Hepatocyte (in vitro differentiated cells): ENCODE results near the gene CDK6. TPM values are rescaled to one million over a fixed set of nuclear protein-coding genes. Genes with fewer than 3 reads are reported as not detected.

Source experiments
- DNase-seq: peaks from one replicate; pipeline ENCODE4 v3.0.0-alpha.2; 2016; ENCODE audit warnings: low spot score
- H2AFZ ChIP-seq: fragments of 200-600 bp; sonication (generic); 2 replicates; pipeline ENCODE4 v1.6.0; 2016; ENCODE audit warnings: antibody characterized with exemption, mild to moderate bottlenecking
- H3K27ac ChIP-seq: fragments of 200-600 bp; sonication (generic); 2 replicates; pipeline ENCODE4 v1.5.1; 2016; ENCODE audit warnings: mild to moderate bottlenecking
- H3K27me3 ChIP-seq: fragments of 200-600 bp; sonication (generic); 2 replicates; pipeline ENCODE4 v1.6.1; 2016
- H3K36me3 ChIP-seq: fragments of 200-600 bp; sonication (generic); replicated peaks from 2 replicates; pipeline ENCODE4 v1.5.1; 2016; ENCODE audit warnings: low read depth; ENCODE audit not compliant: insufficient read depth
- H3K4me1 ChIP-seq: fragments of 200-600 bp; sonication (generic); 2 replicates; pipeline ENCODE4 v1.5.1; 2016; ENCODE audit warnings: mild to moderate bottlenecking, moderate library complexity; ENCODE audit not compliant: insufficient read depth
- H3K4me2 ChIP-seq: fragments of 200-600 bp; sonication (generic); 2 replicates; pipeline ENCODE4 v1.6.0; 2016
- H3K4me3 ChIP-seq: fragments of 200-600 bp; sonication (generic); 2 replicates; pipeline ENCODE4 v1.5.1; 2016; ENCODE audit warnings: mild to moderate bottlenecking
- H3K79me2 ChIP-seq: fragments of 200-600 bp; sonication (generic); 2 replicates; pipeline ENCODE4 v1.6.0; 2017; ENCODE audit warnings: mild to moderate bottlenecking
- H3K9me2 ChIP-seq: fragments of 200-600 bp; sonication (generic); replicated peaks from 2 replicates; pipeline ENCODE4 v1.6.0; 2017; ENCODE audit warnings: mild to moderate bottlenecking; ENCODE audit not compliant: insufficient read depth
- H3K9me3 ChIP-seq: fragments of 200-600 bp; sonication (generic); 2 replicates; pipeline ENCODE4 v1.5.1; 2016; ENCODE audit warnings: low read depth, mild to moderate bottlenecking
- H4K20me1 ChIP-seq: fragments of 200-600 bp; sonication (generic); 2 replicates; pipeline ENCODE4 v1.6.0; 2016; ENCODE audit warnings: mild to moderate bottlenecking; ENCODE audit not compliant: insufficient read depth, poor library complexity, severe bottlenecking
- EZH2 ChIP-seq: fragments of 200-600 bp; sonication (generic); IDR thresholded peaks from 2 replicates; pipeline ENCODE4 v1.6.1; 2016; ENCODE audit warnings: antibody characterized with exemption, mild to moderate bottlenecking, borderline replicate concordance
- EZH2phosphoT487 ChIP-seq: fragments of 200-600 bp; sonication (generic); IDR thresholded peaks from one replicate; pipeline ENCODE4 v1.6.1; 2018; ENCODE audit warnings: antibody characterized with exemption, mild to moderate bottlenecking, low read depth, moderate library complexity; ENCODE audit not compliant: unreplicated experiment, severe bottlenecking
- WGBS: methylation state at CpG from one replicate; pipeline ENCODE4 v1.1.6; 2016; ENCODE audit warnings: low lambda C conversion rate; ENCODE audit errors: missing lambda C conversion rate; 5-methylcytosine and 5-hydroxymethylcytosine counted together
- polyA plus RNA-seq: library from polyadenylated mRNA; unstranded; fragments of >200 nt; fragmentation: Nextera tagmentation; extraction: Ambion mirVana; gene quantifications from 2 replicates; pipeline ENCODE4 v1.2.1, GENCODE V29; 2016
- total RNA-seq: library from RNA; depleted of rRNA; stranded (reverse); fragments of >200 nt; gene quantifications from 2 replicates; pipeline ENCODE4 v1.2.3, GENCODE V29; 2014
- TF ChIP-seq, protein P1 (sequence below): fragments of 200-600 bp; sonication (generic); IDR thresholded peaks from 2 replicates; pipeline ENCODE4 v1.5.1; 2016; ENCODE audit warnings: antibody characterized with exemption, mild to moderate bottlenecking; ENCODE audit not compliant: poor library complexity

Gene CDK6
- total and polyA plus RNA-seq, 2 experiments from 2014 or later: 18.7 to 64.5 TPM

DNA sequence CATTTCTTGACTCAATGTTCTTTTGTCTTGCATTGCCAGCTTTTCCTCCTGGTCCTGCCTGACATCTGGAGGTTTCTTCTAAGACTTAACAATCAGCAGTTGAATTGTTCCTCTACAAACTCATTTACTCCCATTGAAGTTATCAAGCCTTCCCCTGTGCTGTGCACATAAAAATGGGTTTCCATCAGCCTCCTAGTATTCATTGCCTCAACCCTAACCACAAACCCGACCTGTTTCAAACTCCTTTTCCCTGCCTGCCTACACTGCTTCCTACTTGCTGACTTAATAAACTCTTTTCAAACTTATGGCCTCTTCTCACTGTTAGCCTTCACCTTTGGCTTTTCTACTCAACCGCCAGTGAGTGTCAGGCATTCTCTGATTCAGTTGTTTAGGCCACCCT is 9.4 kb upstream of the CDK6 start:
- Histone ChIP-seq H3K27ac (no peak overlapping the region), H3K9me2 (no peaks in the 10 kb centered on the region), H2AFZ (no peak overlapping the region), H3K9me3 (no peaks in the 10 kb centered on the region), H3K4me2 (no peak overlapping the region), H4K20me1 (no peaks in the 10 kb centered on the region), H3K79me2 (no peaks in the 10 kb centered on the region), H3K36me3 (no peaks in the 10 kb centered on the region), H3K27me3 (no peaks in the 10 kb centered on the region), H3K4me3 (no peak overlapping the region), H3K4me1 (no peaks in the 10 kb centered on the region)
- no peak for TF ChIP-seq EZH2phosphoT487
- 88% methylated on average over 2 of the region's 2 CpGs for WGBS
- no peak for DNase-seq

DNA sequence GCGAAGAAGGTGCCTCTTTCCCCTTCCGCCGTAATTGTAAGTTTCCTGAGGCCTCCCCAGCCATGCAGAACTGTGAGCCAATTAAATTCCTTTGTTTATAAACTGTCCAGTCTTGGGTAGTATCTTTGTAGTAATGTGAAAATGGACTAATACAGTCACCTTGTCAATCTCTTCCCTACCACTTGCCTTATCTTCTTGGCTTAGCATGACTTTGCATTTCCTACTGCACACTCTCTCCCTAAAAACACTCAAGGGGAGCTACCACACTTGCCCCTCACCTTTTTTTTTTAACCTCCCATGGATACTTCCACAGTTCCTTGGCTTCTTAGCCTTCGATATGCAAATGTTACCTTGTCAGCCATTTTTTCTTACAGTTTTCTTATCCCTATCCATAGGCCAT is 7.4 kb upstream of the CDK6 start:
- no peaks in the 10 kb centered on the region for H3K36me3 ChIP-seq
- H3K27me3 ChIP-seq: no peaks in the 10 kb centered on the region
- H3K9me2 ChIP-seq: no peaks in the 10 kb centered on the region
- no peaks in the 10 kb centered on the region for H3K4me1 ChIP-seq
- no peaks in the 10 kb centered on the region for H4K20me1 ChIP-seq
- no peaks in the 10 kb centered on the region for H3K79me2 ChIP-seq
- DNase-seq: no peak
- no peak overlapping the region for H3K27ac ChIP-seq
- H3K4me3 ChIP-seq: no peak overlapping the region
- TF ChIP-seq, protein P1, sequence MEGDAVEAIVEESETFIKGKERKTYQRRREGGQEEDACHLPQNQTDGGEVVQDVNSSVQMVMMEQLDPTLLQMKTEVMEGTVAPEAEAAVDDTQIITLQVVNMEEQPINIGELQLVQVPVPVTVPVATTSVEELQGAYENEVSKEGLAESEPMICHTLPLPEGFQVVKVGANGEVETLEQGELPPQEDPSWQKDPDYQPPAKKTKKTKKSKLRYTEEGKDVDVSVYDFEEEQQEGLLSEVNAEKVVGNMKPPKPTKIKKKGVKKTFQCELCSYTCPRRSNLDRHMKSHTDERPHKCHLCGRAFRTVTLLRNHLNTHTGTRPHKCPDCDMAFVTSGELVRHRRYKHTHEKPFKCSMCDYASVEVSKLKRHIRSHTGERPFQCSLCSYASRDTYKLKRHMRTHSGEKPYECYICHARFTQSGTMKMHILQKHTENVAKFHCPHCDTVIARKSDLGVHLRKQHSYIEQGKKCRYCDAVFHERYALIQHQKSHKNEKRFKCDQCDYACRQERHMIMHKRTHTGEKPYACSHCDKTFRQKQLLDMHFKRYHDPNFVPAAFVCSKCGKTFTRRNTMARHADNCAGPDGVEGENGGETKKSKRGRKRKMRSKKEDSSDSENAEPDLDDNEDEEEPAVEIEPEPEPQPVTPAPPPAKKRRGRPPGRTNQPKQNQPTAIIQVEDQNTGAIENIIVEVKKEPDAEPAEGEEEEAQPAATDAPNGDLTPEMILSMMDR: no peak
- TF ChIP-seq EZH2 (no peak), EZH2phosphoT487 (no peak)
- H3K9me3 ChIP-seq: no peaks in the 10 kb centered on the region
- no peak overlapping the region for H3K4me2 ChIP-seq
- WGBS: 90% methylated on average over 4 of the region's 4 CpGs
- H2AFZ ChIP-seq: no peak overlapping the region

DNA sequence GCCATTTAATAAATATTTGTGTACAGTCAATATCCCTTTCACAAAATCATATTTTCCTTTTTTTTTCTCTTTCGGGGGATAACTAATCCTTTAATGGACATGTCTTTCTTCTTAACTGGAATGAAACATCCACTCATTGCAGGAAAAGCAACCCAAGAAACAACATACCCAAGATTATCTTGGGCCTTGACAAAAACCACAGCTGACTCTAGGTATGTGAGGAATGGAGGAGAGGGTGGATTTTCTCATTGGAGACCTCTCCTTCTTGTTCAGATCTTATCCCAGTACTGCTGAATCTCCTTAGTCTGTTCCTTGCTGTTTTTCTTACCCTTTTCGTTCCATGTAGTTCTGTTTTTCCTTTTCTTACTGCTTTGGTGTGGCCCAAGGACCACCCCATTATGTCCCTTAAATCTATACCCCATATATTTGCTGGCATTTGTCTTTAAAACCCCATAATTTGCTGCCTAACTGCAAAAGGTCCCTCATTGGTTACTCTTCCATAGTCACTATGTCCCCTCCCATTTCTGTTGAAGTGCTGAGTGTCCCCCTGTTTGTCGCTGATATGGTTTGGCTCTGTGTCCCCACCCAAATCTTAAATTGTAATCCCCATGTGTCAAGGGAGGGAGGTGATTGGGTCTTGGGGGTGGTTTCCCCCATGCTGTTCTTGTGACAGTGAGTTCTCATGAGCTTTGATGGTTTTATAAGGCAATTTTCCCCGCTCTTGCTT is 6.8 kb upstream of the CDK6 start:
- Histone ChIP-seq H3K27me3 (no peaks in the 10 kb centered on the region), H2AFZ (no peak overlapping the region), H3K4me1 (no peaks in the 10 kb centered on the region), H4K20me1 (no peaks in the 10 kb centered on the region), H3K27ac (no peak overlapping the region), H3K36me3 (no peaks in the 10 kb centered on the region), H3K9me2 (no peaks in the 10 kb centered on the region), H3K4me3 (no peak overlapping the region), H3K4me2 (no peak overlapping the region), H3K9me3 (no peaks in the 10 kb centered on the region), H3K79me2 (no peaks in the 10 kb centered on the region)
- 80% methylated on average over 4 of the region's 4 CpGs for WGBS
- TF ChIP-seq EZH2phosphoT487 (no peak), EZH2 (no peak)
- TF ChIP-seq, protein P1: no peak
- no peak for DNase-seq

DNA sequence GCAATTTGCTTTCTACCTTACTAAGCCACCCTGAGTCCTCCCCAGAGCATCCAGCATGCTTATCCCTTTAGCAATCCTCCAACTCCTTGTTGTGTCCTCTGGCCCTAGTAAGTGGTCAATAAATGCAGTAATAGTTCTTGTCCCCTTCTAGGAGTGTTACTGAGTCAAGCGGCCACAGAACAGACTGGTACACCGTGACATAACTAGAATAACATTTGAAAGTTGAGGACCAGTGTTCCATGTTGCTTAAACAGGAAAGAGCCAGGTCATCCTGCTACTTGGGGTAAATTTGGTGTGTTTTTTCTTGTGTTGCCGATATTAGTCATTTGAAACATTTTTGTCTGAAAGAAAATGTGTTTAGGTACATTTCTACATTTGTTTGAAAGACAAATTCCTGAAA is 4.8 kb upstream of the CDK6 start:
- Histone ChIP-seq H3K36me3 (no peaks in the 10 kb centered on the region), H3K4me1 (no peaks in the 10 kb centered on the region), H3K4me2 (no peak overlapping the region), H4K20me1 (no peaks in the 10 kb centered on the region), H3K27ac (no peak overlapping the region), H3K4me3 (no peak overlapping the region), H3K79me2 (no peaks in the 10 kb centered on the region), H3K9me2 (no peaks in the 10 kb centered on the region), H3K27me3 (no peaks in the 10 kb centered on the region), H2AFZ (no peak overlapping the region), H3K9me3 (no peaks in the 10 kb centered on the region)
- TF ChIP-seq, protein P1: no peak
- no peak for TF ChIP-seq EZH2
- no peak for TF ChIP-seq EZH2phosphoT487
- 93% methylated on average over 3 of the region's 3 CpGs for WGBS
- no peak for DNase-seq
